CD14-positive monocyte (primary cell): ENCODE measurements around the gene KMT2C. TPM values are rescaled to one million over a fixed set of nuclear protein-coding genes. Genes with fewer than 3 reads are reported as not detected.

Experiments used
- DNase-seq, 3 donors: peaks; one replicate each; pipeline ENCODE4 v3.0.0-alpha.2; 2011 to 2022
- H2AFZ ChIP-seq: 2 replicates; pipeline ENCODE4 v1.6.0; 2012; ENCODE audit warnings: mild to moderate bottlenecking, low read depth, low read length, inconsistent platforms; ENCODE audit not compliant: insufficient read depth, poor library complexity, severe bottlenecking
- H3K27ac ChIP-seq, 2 donors: 1 replicate in 1 of 2; 2 replicates in 1 of 2; pipeline ENCODE4 v1.5.1; 2012 to 2013; ENCODE audit warnings: low read length in 2 of 2, control low read depth in 1 of 2, inconsistent platforms in 1 of 2, low read depth in 1 of 2, mild to moderate bottlenecking in 1 of 2
- H3K27me3 ChIP-seq, 2 donors: one replicate each; pipeline versions ENCODE4 v1.6.0 to v1.6.1; 2011 to 2013; ENCODE audit warnings: low read length in 2 of 2; ENCODE audit not compliant: control insufficient read depth in 2 of 2, insufficient read depth in 2 of 2
- H3K36me3 ChIP-seq, 2 donors: replicated peaks in 1 of 2; 1 replicate in 1 of 2; 2 replicates in 1 of 2; pipeline versions ENCODE4 v1.5.1 to v1.6.1; 2012 to 2013; ENCODE audit warnings: low read length in 2 of 2, control low read depth in 1 of 2, inconsistent platforms in 1 of 2, mild to moderate bottlenecking in 1 of 2; ENCODE audit not compliant: insufficient read depth in 2 of 2, control insufficient read depth in 1 of 2
- H3K4me1 ChIP-seq, 2 donors: 1 replicate in 1 of 2; 2 replicates in 1 of 2; pipeline versions ENCODE4 v1.5.1 to v1.6.1; 2012 to 2013; ENCODE audit warnings: low read length in 2 of 2, control low read depth in 1 of 2, inconsistent platforms in 1 of 2, mild to moderate bottlenecking in 1 of 2, moderate library complexity in 1 of 2; ENCODE audit not compliant: insufficient read depth in 2 of 2, control insufficient read depth in 1 of 2
- H3K4me2 ChIP-seq: replicated peaks from 2 replicates; pipeline ENCODE3; 2012; ENCODE audit warnings: low read length, moderate library complexity, mild to moderate bottlenecking; ENCODE audit not compliant: poor library complexity, severe bottlenecking; ENCODE audit errors: extremely low read depth
- H3K4me3 ChIP-seq, 3 experiments: fragments of 200-600 bp in 1 of 3; sonication (generic) in 1 of 3; replicated peaks in 1 of 3; 1 replicate in 2 of 3; 2 replicates in 1 of 3; pipeline ENCODE4 v1.5.1; 2011 to 2013; ENCODE audit warnings: low read length in 3 of 3, mild to moderate bottlenecking in 3 of 3, control low read depth in 2 of 3, low read depth in 2 of 3, inconsistent platforms in 1 of 3, moderate library complexity in 1 of 3
- H3K79me2 ChIP-seq: 2 replicates; pipeline ENCODE4 v1.6.0; 2012; ENCODE audit warnings: mild to moderate bottlenecking, control low read depth, inconsistent platforms, low read length, moderate library complexity; ENCODE audit not compliant: insufficient read depth
- H3K9ac ChIP-seq: 2 replicates; pipeline ENCODE4 v1.6.0; 2017; ENCODE audit warnings: low read length, mild to moderate bottlenecking; ENCODE audit not compliant: insufficient read depth, poor library complexity, severe bottlenecking
- H3K9me3 ChIP-seq, 2 donors: replicated peaks in 1 of 2; 1 replicate in 1 of 2; 2 replicates in 1 of 2; pipeline versions ENCODE4 v1.5.1 to v1.6.1; 2012 to 2013; ENCODE audit warnings: low read length in 2 of 2, control low read depth in 1 of 2; ENCODE audit not compliant: control insufficient read depth in 1 of 2, insufficient read depth in 1 of 2
- H4K20me1 ChIP-seq: 2 replicates; pipeline ENCODE4 v1.6.0; 2012; ENCODE audit warnings: mild to moderate bottlenecking, low read length, control low read depth, moderate library complexity; ENCODE audit not compliant: insufficient read depth
- H3K27ac Mint-ChIP-seq, 7 donors: one replicate each; pipeline ENCODE4 v1.8.0; 2020; ENCODE audit warnings: mild to moderate bottlenecking in 7 of 7, mixed read lengths in 7 of 7, moderate library complexity in 6 of 7, inconsistent platforms in 2 of 7
- H3K27me3 Mint-ChIP-seq, 3 donors: one replicate each; pipeline ENCODE4 v1.8.0; 2021 to 2022; ENCODE audit warnings: low read depth in 3 of 3, mild to moderate bottlenecking in 3 of 3, mixed read lengths in 3 of 3, moderate library complexity in 3 of 3, inconsistent platforms in 1 of 3
- H3K36me3 Mint-ChIP-seq, 2 donors: one replicate each; pipeline ENCODE4 v1.8.0; 2020; ENCODE audit warnings: mixed read lengths in 2 of 2, inconsistent platforms in 1 of 2, mild to moderate bottlenecking in 1 of 2
- H3K4me1 Mint-ChIP-seq: one replicate; pipeline ENCODE4 v1.8.0; 2020; ENCODE audit warnings: mild to moderate bottlenecking, mixed read lengths
- H3K4me3 Mint-ChIP-seq, 2 donors: one replicate each; pipeline ENCODE4 v1.8.0; 2020; ENCODE audit warnings: mild to moderate bottlenecking in 2 of 2, mixed read lengths in 2 of 2, moderate library complexity in 1 of 2
- H3K9me3 Mint-ChIP-seq, 7 donors: one replicate each; pipeline ENCODE4 v1.8.0; 2020 to 2022; ENCODE audit warnings: mixed read lengths in 7 of 7, mild to moderate bottlenecking in 6 of 7, moderate library complexity in 6 of 7, inconsistent platforms in 2 of 7
- WGBS: methylation state at CpG from one replicate; pipeline ENCODE4 v1.1.5; 2013; ENCODE audit warnings: missing lambda C conversion rate; ENCODE audit not compliant: insufficient coverage; 5-methylcytosine and 5-hydroxymethylcytosine counted together
- intact Hi-C, 2 donors: fragments of 100-400 bp; cut with micrococcal nuclease; formaldehyde crosslinking; loops; one replicate each; pipeline versions ENCODE4 v1.15.0 to v1.15.1; 2023
- polyA plus RNA-seq, 3 donors: library from polyadenylated mRNA; depleted of rRNA in 1 of 3; unstranded in 2 of 3; stranded (reverse) in 1 of 3; fragments of 300-500 nt in 2 of 3; fragments of >200 nt in 1 of 3; fragmentation: Illumina TruSeq in 2 of 3; gene quantifications; 1 replicate in 2 of 3; 2 replicates in 1 of 3; pipeline ENCODE4 v1.2.3, GENCODE V29; 2012 to 2021
- TF ChIP-seq, protein P1 (sequence below): fragments of 200-600 bp; IDR thresholded peaks from one replicate; pipeline ENCODE4 v1.8.0; 2022; ENCODE audit warnings: antibody characterized with exemption, mild to moderate bottlenecking

KMT2C gene
- polyA plus RNA-seq, 3 donors, result 4.5 to 26.1 (median 7.3) TPM

DNA sequence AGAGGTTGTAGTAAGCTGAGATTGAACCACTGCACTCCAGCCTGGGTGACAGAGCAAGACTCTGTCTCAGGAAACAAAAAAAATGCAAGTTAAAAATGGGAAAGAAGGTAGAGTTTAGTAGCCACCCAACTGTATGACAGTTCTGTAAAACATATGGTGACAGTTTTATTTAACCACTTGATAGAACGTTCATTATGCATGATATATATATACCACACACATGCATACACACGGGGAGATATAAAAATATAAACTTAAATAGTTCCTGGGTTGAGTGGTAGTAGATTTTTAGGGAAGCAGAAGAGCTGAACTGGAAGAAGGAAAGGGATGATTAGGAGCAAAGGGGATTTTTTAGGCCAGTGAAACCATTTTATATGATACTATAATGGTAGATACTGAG, 120.0 kb downstream of the KMT2C start:
- Histone ChIP-seq H3K27me3 (no peaks in the 10 kb centered on the region), H3K27ac (peak overlapping the region in 1 of 2 donors; percentile 5), H3K9ac (no peak overlapping the region), H2AFZ (no peak overlapping the region), H4K20me1 (peaks cover 85% of the 10 kb centered on the region), H3K36me3 (peaks cover 21 to 30% of the 10 kb centered on the region in 2 donors), H3K4me1 (peaks cover 7 to 19% of the 10 kb centered on the region in 2 donors), H3K4me2 (no peak overlapping the region), H3K4me3 (no peak overlapping the region), H3K9me3 (no peaks in the 10 kb centered on the region), H3K79me2 (peaks cover 84% of the 10 kb centered on the region)
- WGBS, result no CpG with 5 or more reads among the region's 2 CpGs
- intact Hi-C loops, result no loop called here
- Mint-ChIP-seq H3K27me3 (peaks cover 0 to 2% (median 0%) of the 10 kb centered on the region in 3 donors), H3K36me3 (peaks cover 21 to 33% of the 10 kb centered on the region in 2 donors), H3K4me1 (peaks cover 24% of the 10 kb centered on the region), H3K4me3 (no peak overlapping the region), H3K27ac (peak overlapping the region in 4 of 7 donors; percentile 3 to 70 (median 46)), H3K9me3 (no peaks in the 10 kb centered on the region)
- TF ChIP-seq, protein P1, sequence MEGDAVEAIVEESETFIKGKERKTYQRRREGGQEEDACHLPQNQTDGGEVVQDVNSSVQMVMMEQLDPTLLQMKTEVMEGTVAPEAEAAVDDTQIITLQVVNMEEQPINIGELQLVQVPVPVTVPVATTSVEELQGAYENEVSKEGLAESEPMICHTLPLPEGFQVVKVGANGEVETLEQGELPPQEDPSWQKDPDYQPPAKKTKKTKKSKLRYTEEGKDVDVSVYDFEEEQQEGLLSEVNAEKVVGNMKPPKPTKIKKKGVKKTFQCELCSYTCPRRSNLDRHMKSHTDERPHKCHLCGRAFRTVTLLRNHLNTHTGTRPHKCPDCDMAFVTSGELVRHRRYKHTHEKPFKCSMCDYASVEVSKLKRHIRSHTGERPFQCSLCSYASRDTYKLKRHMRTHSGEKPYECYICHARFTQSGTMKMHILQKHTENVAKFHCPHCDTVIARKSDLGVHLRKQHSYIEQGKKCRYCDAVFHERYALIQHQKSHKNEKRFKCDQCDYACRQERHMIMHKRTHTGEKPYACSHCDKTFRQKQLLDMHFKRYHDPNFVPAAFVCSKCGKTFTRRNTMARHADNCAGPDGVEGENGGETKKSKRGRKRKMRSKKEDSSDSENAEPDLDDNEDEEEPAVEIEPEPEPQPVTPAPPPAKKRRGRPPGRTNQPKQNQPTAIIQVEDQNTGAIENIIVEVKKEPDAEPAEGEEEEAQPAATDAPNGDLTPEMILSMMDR, result no peak
- no peak for DNase-seq

GRCh38 chr7:152313831-152314604, 121.8 kb downstream of the KMT2C start:
- Histone ChIP-seq H3K27me3 (no peaks in the 10 kb centered on the region), H4K20me1 (peaks cover 79% of the 10 kb centered on the region), H3K9me3 (no peaks in the 10 kb centered on the region), H3K79me2 (peaks cover 71% of the 10 kb centered on the region), H2AFZ (peak overlapping the region; percentile 1), H3K4me2 (peak overlapping the region; percentile 55), H3K36me3 (peaks cover 29 to 30% of the 10 kb centered on the region in 2 donors), H3K9ac (peak overlapping the region; percentile 28), H3K4me1 (peaks cover 7 to 19% of the 10 kb centered on the region in 2 donors), H3K4me3 (peak overlapping the region; percentile 16 to 60 (median 41)), H3K27ac (peak overlapping the region in 1 of 2 donors; percentile 64)
- H3K4me3 Mint-ChIP-seq, result peak overlapping the region; percentile 12 to 75
- no peaks in the 10 kb centered on the region for H3K9me3 Mint-ChIP-seq
- no CpG with 5 or more reads among the region's 1 CpG for WGBS
- DNase-seq, result peak; percentile 80 to 87 (median 86)
- peaks cover 24% of the 10 kb centered on the region for H3K4me1 Mint-ChIP-seq
- TF ChIP-seq, protein P1, result no peak
- intact Hi-C loops, result no loop called here
- peak overlapping the region; percentile 82 to 94 (median 89) for H3K27ac Mint-ChIP-seq
- peaks cover 19 to 39% of the 10 kb centered on the region in 2 donors for H3K36me3 Mint-ChIP-seq
- H3K27me3 Mint-ChIP-seq, result peaks cover 0 to 2% (median 2%) of the 10 kb centered on the region in 3 donors
